Keratinocyte (primary cell): ENCODE measurements around the gene HBG2. TPM values are rescaled to one million over a fixed set of nuclear protein-coding genes. Genes with fewer than 3 reads are reported as not detected.
"Not testable (repeated sequence)": the region's sequence is repeated elsewhere in the genome, so short reads cannot be mapped to it uniquely, and the experiment has no call there.

ENCODE experiments used
- DNase-seq: peaks from one replicate; pipeline ENCODE4 v3.0.0-alpha.2; 2011; ENCODE audit warnings: low read depth, missing footprints, low spot score
- FAIRE-seq: peaks from 2 replicates; lab custom pipeline; 2011; peaks lifted over from hg19 to GRCh38; lab: Jason Lieb, UNC
- H2AFZ ChIP-seq: 2 replicates; pipeline ENCODE4 v1.6.0; 2012; ENCODE audit warnings: low read length, control low read depth, inconsistent platforms; ENCODE audit not compliant: control insufficient read depth
- H3K27ac ChIP-seq: 2 replicates; pipeline ENCODE4 v1.5.1; 2011; ENCODE audit warnings: low read length; ENCODE audit not compliant: control insufficient read depth, insufficient read depth
- H3K27me3 ChIP-seq: 3 replicates; pipeline ENCODE4 v1.6.0; 2011; ENCODE audit warnings: low read length; ENCODE audit not compliant: control insufficient read depth, insufficient read depth; ENCODE audit errors: extremely low read depth
- H3K36me3 ChIP-seq, 2 experiments: 2 replicates in 1 of 2; 3 replicates in 1 of 2; pipeline ENCODE4 v1.5.1; 2011; ENCODE audit warnings: low read length in 2 of 2, mild to moderate bottlenecking in 1 of 2; ENCODE audit not compliant: control insufficient read depth in 2 of 2, insufficient read depth in 2 of 2; ENCODE audit errors: extremely low read depth in 1 of 2
- H3K4me1 ChIP-seq: 3 replicates; pipeline ENCODE4 v1.5.1; 2011; ENCODE audit warnings: low read length; ENCODE audit not compliant: control insufficient read depth, insufficient read depth; ENCODE audit errors: extremely low read depth
- H3K4me2 ChIP-seq: 3 replicates; pipeline ENCODE4 v1.6.0; 2011; ENCODE audit warnings: low read depth, low read length; ENCODE audit not compliant: control insufficient read depth, insufficient read depth; ENCODE audit errors: extremely low read depth
- H3K4me3 ChIP-seq, 3 experiments: fragments of 200-600 bp in 1 of 3; sonication (generic) in 1 of 3; 2 replicates in 2 of 3; 3 replicates in 1 of 3; pipeline ENCODE4 v1.5.1; 2011 to 2016; ENCODE audit warnings: low read length in 3 of 3, mild to moderate bottlenecking in 3 of 3, control low read depth in 2 of 3, inconsistent platforms in 1 of 3, low read depth in 1 of 3, mixed read lengths in 1 of 3, mixed run types in 1 of 3, moderate library complexity in 1 of 3; ENCODE audit not compliant: control insufficient read depth in 2 of 3, insufficient read depth in 2 of 3; ENCODE audit errors: extremely low read depth in 1 of 3
- H3K79me2 ChIP-seq: 2 replicates; pipeline ENCODE4 v1.6.0; 2012; ENCODE audit warnings: low read length; ENCODE audit not compliant: control insufficient read depth, insufficient read depth
- H3K9ac ChIP-seq: 3 replicates; pipeline ENCODE4 v1.6.0; 2011; ENCODE audit warnings: low read length; ENCODE audit not compliant: control insufficient read depth, insufficient read depth; ENCODE audit errors: extremely low read depth
- H3K9me1 ChIP-seq: 3 replicates; pipeline ENCODE4 v1.6.0; 2011; ENCODE audit warnings: low read length; ENCODE audit not compliant: control insufficient read depth, insufficient read depth; ENCODE audit errors: extremely low read depth
- H3K9me3 ChIP-seq: 2 replicates; pipeline ENCODE4 v1.5.1; 2012; ENCODE audit warnings: low read depth, low read length; ENCODE audit not compliant: control insufficient read depth
- H4K20me1 ChIP-seq: 3 replicates; pipeline ENCODE4 v1.6.0; 2011; ENCODE audit warnings: low read length; ENCODE audit not compliant: control insufficient read depth, insufficient read depth; ENCODE audit errors: extremely low read depth
- CTCF ChIP-seq, 3 experiments: IDR thresholded peaks in 1 of 3; conservative IDR thresholded peaks in 1 of 3; optimal IDR thresholded peaks in 1 of 3; 2 replicates in 2 of 3; 3 replicates in 1 of 3; pipeline versions ENCODE3 to v1.5.1; 2011; ENCODE audit warnings: low read length in 3 of 3, mild to moderate bottlenecking in 3 of 3, moderate library complexity in 2 of 3, control low read depth in 1 of 3, inconsistent platforms in 1 of 3; ENCODE audit not compliant: insufficient read depth in 2 of 3; ENCODE audit errors: extremely low read depth in 1 of 3
- EZH2 ChIP-seq: IDR thresholded peaks from one replicate; pipeline ENCODE4 v1.6.1; 2012; ENCODE audit warnings: inconsistent platforms, mild to moderate bottlenecking, low read length, moderate library complexity
- dilution Hi-C: fragments of 300-500 bp; cut with MboI; formaldehyde crosslinking; loops from one replicate; pipeline ENCODE4 v1.7.0; 2020; ENCODE audit warnings: low sequenced_read_pairs; ENCODE audit not compliant: extremely low pct_ligation_motif_present
- polyA plus RNA-seq, 5 experiments: library from polyadenylated mRNA; depleted of rRNA in 3 of 5; stranded (reverse) in 3 of 5; stranded (forward) in 1 of 5; unstranded in 1 of 5; fragments of >200 nt; gene quantifications; 1 replicate in 1 of 5; 2 replicates in 3 of 5; 3 replicates in 1 of 5; pipeline versions ENCODE4 v1.2.1 to v1.2.3, GENCODE V29; 2011 to 2012; ENCODE audit warnings: missing spikeins in 2 of 5, low read depth in 1 of 5, low replicate concordance in 1 of 5

Gene HBG2
- polyA plus RNA-seq, 1 donor (not counting 4 experiments of a cell fraction or from before 2014, with no cell fraction given), result 0.73 TPM

DNA sequence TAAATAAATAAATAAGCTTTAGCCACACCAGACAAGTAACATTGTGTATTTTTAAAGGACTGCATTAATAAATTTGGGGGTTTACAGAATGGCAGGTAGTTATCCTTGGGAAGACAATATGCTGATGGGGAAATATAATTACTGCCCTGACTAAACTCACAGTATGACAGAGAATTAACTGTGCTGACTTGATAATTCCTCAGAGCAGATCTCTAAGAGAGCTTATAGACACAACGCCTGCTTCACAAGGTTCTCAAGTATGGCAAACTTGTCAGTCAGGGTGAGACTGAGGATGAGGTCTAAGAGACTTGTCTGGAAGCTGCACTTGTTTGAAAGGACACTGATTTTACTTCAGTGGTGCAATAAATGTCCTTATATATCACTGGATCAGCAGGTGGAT lies 43.9 kb upstream of the HBG2 start:
- no peaks in the 10 kb centered on the region for H3K9me3 ChIP-seq
- no peaks in the 10 kb centered on the region for H3K4me1 ChIP-seq
- TF ChIP-seq CTCF (optimal IDR thresholded peaks at IDR 0.05 in 1 of 3, IDR thresholded peaks at IDR 0.05 in 1 of 3, conservative IDR thresholded peaks at IDR 0.05 in 1 of 3; ENCODE audit: extremely low read depth in 1 of 3, insufficient read depth in 2 of 3, low read length in 3 of 3) (no peak), EZH2 (no peak)
- H3K4me3 ChIP-seq, result no peak overlapping the region
- dilution Hi-C loops, result no loop called here
- H3K9ac ChIP-seq, result no peak overlapping the region
- H4K20me1 ChIP-seq, result no peaks in the 10 kb centered on the region
- H3K36me3 ChIP-seq, result no peaks in the 10 kb centered on the region
- no peak overlapping the region for H2AFZ ChIP-seq
- no peak for FAIRE-seq
- DNase-seq, result no peak
- no peaks in the 10 kb centered on the region for H3K27me3 ChIP-seq
- no peak overlapping the region for H3K4me2 ChIP-seq
- no peaks in the 10 kb centered on the region for H3K9me1 ChIP-seq
- H3K27ac ChIP-seq, result no peak overlapping the region
- no peaks in the 10 kb centered on the region for H3K79me2 ChIP-seq

GRCh38 chr11:5297721-5298323 lies 43.2 kb upstream of the HBG2 start:
- Histone ChIP-seq H3K9me3 (no peaks in the 10 kb centered on the region), H3K4me2 (no peak overlapping the region), H3K4me3 (no peak overlapping the region), H2AFZ (no peak overlapping the region), H3K36me3 (no peaks in the 10 kb centered on the region), H3K27ac (no peak overlapping the region), H3K4me1 (no peaks in the 10 kb centered on the region), H3K9ac (no peak overlapping the region), H3K79me2 (no peaks in the 10 kb centered on the region), H3K9me1 (no peaks in the 10 kb centered on the region), H4K20me1 (no peaks in the 10 kb centered on the region), H3K27me3 (no peaks in the 10 kb centered on the region)
- dilution Hi-C loops, result no loop called here
- no peak for FAIRE-seq
- DNase-seq, result no peak
- TF ChIP-seq EZH2, result no peak

DNA sequence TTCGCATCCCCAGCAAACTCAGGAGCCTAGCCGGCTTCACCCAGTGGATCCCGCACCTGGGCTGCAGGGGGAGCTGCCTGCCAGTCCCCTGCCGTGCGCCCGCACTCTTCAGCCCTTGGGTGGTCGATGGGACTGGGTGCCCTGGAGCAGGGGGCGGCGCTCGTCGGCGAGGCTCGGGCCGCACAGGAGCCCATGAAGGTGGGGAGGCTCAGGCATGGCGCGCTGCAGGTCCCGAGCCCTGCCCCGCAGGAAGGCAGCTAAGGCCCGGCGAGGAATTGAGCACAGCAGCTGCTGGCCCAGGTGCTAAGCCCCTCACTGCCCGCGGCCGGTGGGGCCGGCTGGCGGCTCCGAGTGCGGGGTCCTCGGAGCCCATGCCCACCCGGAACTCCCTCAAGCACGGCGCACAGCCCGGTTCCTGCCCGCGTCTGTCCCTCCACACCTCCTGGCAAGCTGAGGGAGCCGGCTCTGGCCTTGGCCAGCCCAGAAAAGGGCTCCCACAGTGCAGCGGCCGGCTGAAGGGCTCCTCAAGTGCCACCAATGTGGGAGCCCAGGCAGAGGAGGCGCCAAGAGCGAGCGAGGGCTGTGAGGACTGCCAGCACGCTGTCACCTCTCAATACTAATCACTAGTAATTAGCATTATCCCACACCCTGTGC lies 39.9 kb upstream of the HBG2 start:
- H4K20me1 ChIP-seq, H3K36me3 ChIP-seq, H3K4me1 ChIP-seq, H3K4me2 ChIP-seq, H2AFZ ChIP-seq, H3K79me2 ChIP-seq, DNase-seq, dilution Hi-C loops, H3K4me3 ChIP-seq, H3K9me1 ChIP-seq, H3K9me3 ChIP-seq, FAIRE-seq, H3K9ac ChIP-seq, H3K27ac ChIP-seq, H3K27me3 ChIP-seq: not testable (repeated sequence)
